Bone marrow (tissue), 2 donors: ENCODE results near the gene DDIT3.
"Not testable (repeated sequence)": the region's sequence is repeated elsewhere in the genome, so short reads cannot be mapped to it uniquely, and the experiment has no call there.

Experiments
- DNase-seq, 2 donors: peaks; one replicate each; lab custom pipeline; 2025; lab: John Stamatoyannopoulos, UW

DDIT3 gene, protein sequence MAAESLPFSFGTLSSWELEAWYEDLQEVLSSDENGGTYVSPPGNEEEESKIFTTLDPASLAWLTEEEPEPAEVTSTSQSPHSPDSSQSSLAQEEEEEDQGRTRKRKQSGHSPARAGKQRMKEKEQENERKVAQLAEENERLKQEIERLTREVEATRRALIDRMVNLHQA

DNA sequence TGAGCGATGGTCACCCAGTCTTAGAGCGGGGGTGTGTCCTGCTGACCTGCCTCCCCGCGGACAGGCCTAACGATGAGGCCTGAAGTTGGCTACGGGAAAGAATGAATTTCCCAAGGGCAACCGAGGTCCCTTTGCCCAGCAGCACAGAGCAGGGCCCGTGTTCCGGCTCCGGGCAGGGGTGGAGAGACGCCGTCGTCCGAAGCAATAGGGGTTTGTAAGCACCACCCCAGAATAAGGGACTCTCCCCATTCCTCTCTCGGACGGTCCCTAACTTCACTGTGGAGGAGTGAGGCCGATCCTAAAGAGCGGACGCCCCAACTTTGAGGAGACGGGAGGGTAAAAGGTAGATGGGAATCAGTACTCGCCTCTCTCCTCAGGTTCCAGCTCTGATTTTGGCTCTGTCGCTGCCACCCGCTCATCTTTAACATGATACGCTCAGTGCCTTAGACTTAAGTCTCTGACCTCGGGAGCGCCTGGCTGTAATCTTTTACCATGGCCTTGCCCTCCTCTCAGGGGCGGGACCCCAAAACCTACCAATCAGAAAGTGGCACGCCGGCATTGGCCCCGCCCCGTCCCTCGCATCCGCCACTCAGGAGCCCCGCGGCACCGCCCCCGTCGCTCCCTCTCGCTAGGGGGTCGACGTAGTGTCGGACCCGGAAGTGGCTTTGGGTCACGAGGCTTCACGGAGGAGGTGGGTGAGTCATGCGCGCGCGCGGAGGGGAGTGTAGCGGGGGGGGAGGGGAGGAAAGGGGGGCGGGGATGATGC lies at the start of gene DDIT3:
Gene DDIT3 (minus strand): TSS at position 462 of the 766 bp plus-strand sequence. CDS start 3,108 bp downstream, outside the sequence.
- peak; percentile 96 to 97 for DNase-seq

DNA sequence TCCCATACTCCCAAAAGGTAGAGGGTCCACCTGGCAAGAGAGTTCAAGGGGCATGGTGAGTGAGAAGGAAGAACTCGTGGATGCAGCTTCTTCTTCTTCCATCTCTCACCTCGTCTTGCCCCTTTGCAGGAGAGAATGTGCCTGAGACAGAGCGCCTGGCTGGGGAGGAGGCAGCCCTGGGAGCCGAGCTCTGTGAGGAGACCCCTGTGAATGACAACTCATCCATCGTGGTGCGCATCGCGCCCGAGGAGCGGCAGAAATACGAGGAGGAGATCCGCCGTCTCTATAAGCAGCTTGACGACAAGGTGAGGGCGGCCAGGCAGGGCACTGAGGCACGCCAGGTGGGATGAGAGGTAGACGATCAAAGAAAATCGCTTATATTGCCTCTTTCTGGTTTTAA lies 49.5 kb upstream of the DDIT3 start:
- no peak for DNase-seq

DNA sequence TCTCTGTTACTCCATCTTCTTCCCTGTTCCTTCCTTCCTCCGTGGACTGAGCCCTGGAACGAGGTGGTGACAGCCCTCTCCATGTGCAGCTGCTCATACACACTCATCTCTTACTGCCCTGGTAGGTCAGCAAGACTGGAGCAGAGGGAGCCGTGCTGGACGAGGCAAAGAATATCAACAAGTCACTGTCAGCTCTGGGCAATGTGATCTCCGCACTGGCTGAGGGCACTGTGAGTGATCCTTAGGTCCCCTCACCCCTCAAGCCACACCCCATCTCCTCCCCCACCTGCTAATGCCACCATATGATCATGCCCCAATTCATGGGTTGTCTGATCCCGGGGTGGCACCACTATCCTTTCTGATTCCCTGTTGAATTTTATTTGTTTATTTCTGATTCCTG lies 48.5 kb upstream of the DDIT3 start:
- no peak for DNase-seq

DNA sequence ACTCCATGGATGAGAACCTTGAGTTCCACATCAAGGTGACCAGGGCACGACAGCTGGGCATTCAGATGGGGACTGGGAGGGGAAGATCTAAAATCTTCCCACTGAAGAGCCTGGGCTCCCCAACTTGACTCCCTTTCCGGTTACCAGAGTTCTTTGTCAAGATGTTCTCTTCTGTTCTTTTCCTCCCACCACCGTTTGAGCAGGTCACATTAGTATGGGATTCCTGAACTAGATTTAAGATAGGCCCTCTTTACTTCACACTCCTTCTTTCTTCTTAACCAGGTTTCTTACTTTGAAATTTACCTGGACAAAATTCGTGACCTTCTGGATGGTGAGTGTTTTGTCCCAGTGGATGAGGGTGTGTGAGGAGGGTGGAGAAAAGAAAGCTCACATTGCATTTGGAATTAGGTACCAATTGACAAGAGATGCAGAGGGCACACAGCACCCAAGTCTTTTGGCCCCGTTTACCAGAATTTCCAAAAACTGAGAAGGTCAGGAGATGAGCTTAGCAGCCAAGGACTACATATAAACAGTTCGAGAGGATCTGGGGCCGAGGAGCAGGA lies 43.9 kb upstream of the DDIT3 start:
- DNase-seq = no peak

DNA sequence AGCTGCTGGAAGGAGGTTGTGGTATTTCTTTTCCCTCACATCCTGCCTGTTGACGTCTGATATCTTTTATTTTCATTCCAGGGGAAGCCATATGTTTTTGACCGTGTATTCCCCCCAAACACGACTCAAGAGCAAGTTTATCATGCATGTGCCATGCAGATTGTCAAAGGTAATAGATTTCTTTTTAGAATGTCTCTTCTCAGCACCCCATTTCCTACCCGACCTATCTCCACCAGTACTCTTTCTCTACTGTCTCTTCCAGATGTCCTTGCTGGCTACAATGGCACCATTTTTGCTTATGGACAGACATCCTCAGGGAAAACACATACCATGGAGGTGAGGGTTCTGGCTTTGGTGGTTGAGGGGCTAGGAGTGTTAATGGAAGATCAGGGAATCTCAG lies 43.0 kb upstream of the DDIT3 start:
- DNase-seq = no peak

DNA sequence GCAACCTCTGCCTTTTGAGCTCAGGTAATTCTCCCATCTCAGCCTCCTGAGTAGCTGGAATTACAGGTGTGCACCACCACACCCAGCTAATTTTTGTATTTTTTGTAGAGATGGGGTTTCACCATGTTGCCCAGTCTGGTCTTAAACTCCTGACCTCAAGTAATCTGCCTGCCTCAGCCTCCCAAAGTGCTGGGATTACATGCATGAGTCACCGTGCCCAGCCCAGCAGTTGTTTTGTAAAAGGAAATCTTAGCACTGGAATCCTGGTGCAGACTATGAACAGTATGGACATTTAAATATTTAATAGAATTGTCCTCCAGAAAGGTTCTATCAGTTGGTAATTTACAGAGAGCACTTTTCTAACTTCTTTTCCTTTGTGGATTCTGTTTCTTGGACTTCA lies 40.8 kb upstream of the DDIT3 start:
- DNase-seq = not testable (repeated sequence)

DNA sequence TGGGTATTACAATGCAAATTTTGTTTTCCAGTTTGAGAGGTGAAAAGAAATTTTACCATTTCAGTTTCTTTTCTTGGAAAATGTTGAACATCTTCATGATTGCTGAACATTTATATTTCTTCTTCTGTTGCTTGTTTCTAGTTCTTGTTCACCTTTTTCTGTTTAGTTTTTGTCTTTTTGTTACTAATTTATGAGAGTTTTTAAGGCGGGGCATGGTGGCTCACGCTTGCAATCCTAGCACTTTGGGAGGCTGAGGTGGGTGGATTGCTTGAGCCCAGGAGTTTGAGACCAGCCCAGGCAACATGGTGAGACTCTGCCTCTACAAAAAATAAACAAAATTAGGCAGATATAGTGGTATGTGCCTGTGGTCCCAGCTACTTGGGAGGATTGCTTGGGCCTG lies 40.2 kb upstream of the DDIT3 start:
- DNase-seq = no peak

DNA sequence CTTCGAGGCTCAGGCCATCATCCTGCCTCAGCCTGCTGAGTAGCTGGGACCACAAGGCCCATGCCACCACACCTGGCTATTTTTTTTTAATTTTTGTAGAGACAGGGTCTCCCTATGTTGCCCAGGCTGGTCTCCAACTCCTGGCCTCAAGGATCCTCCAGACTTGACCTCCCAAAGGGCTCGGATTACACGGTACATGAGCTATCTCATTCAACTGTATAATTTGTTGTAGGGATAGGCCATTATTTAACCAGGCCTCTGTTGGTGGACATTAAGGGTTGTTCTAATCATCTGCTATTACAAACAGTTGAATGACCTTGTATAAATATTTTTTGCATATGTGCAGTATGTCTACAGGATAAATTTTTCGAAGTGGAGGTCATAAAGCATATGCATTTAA lies 38.5 kb upstream of the DDIT3 start:
- no peak for DNase-seq

DNA sequence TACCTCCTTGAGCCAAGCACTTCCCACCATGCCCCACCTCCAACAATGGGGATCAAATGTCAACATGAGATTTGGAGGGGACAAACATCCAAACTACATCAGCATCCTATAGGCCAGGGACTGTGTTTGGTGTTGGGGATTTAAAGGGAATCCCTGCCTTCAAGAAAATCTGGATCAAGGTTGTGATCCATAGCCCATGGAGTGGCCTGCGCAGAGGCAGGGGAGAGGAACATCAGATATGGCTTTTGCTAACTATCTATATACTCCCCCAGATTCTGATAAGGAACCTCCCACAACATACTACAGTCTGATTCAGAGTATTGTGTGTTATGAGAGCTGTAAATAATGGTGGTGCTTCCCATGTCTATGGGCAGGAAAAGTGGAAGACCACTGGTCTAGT lies 34.6 kb upstream of the DDIT3 start:
- no peak for DNase-seq

DNA sequence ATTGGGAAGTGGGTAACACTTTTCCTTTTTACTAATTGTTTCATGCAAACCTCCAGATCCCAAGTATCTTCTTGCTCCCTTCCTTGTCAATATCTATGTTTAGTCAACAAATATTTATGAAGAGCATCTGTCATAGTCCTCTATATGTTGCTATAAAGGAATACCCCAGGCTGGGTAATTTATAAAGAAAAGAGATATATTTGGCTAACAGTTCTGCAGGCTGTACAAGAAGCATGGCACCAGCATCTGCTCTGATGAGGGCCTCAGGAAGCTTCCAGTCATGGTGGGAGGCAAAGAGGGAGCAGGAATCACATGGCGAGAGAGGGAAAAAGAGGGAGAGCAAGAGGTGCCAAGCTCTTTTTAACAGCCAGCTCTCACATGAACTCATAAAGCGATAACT lies 34.1 kb upstream of the DDIT3 start:
- DNase-seq = no peak

DNA sequence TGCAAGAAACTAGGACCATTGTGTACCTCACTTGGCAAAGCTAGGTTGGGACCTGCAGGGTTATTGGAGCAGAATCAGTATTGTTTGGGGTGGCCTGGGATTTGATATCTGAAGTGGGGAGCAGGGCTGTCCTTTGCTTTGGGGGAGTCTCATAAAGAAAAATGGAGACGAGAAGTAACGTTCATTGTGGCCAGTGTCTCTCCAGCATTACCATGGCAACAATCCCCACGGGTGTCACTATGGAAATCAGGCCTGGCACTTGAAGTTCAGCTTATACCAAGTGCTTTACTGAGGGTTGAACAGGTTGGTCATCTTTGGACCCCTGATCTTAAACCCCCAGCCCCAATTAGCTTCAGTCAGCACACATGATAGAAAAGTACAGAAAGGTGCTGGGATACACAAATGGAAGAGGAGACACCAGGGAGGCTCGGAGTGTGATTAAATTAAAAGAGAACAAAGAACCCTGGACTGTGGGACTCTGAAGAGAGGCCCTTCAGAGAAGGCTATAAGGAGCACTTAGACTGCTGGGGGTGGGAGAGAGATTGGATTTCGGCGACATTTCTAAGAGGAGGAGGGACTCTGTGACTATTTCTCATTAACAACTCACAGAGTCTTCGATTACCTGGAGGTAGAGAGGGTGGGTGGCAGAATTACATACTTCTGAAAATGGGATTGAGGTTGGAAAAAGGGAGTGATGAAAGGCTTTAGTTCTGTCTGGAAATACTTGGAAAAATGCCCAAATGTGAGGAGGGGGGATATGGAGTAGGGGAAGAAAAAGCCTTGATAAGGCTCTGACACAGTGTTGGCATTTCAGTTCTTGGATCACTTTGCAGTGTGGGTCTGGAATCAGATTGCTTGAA lies 33.3 kb upstream of the DDIT3 start:
- no peak for DNase-seq

DNA sequence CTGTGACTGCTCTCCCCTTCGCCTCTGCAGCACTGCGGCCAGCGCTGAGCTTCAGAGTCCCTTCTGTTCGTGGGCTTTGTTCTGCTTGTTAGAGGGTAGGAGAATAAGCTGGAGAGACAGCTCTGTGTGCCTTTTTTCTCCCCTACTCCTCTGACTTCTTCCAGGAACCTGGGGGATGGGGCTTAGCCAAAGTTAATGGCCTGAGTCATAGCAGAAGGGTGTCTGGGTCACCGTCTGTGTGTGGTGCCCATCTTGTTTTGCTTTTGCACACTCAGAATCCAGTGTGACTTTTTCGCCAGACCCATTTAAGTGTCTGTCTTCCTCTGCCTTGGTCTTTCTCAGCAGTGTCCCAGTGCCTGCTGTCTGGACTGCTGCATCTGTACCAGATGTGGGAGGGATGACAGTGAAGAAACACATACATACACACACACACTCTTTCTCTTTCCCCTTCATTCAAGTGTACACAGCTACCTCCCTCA lies 32.6 kb upstream of the DDIT3 start:
- DNase-seq = no peak

DNA sequence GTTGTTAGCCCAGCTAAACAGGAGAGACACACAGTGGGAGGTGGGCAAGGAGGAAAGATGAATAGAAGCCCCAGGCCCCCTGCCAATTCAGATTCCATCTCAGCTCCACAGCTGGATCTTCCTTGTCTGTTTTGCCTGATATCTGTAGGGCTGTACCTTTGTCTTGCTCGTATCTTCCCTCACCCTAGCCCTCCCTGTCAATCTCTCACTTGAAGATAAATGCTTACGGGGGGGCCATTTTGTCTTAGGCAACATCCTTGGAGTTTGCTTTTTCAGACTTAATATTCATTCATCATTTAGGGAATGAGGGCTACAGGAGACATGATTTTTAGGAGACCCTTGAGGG lies 32.0 kb upstream of the DDIT3 start:
- DNase-seq = no peak

DNA sequence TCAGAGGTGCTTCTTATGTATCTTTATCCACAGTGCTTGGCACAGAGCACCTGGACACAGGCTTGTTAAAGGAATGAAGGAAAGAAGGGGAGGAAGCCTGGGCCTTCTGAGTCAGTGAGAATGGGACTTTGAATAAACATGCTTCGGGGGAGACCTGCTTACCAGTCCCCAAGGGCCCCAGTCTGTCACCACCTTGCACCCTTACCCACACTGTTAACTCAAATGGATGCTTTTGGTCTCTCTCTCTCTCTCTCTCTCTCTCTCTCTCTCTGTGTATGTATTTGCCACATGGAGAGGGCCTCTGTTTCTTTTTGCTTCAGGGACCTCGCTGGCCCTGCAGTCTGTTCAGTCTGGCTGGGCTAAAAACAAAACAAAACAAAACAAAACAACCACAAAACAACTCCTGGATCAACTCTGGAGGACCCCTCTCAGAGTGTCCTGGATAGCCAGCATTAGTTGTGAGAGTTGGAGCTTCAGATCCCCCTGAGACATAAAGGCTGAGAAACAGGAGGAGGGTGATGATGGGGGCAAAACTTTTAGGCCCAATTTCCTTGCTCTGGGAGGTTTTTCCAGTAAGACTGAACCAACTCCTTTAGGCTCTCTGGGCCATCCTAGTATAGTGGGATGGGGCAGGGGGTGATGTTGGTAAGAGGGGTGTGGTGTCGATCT lies 31.5 kb upstream of the DDIT3 start:
- no peak for DNase-seq

DNA sequence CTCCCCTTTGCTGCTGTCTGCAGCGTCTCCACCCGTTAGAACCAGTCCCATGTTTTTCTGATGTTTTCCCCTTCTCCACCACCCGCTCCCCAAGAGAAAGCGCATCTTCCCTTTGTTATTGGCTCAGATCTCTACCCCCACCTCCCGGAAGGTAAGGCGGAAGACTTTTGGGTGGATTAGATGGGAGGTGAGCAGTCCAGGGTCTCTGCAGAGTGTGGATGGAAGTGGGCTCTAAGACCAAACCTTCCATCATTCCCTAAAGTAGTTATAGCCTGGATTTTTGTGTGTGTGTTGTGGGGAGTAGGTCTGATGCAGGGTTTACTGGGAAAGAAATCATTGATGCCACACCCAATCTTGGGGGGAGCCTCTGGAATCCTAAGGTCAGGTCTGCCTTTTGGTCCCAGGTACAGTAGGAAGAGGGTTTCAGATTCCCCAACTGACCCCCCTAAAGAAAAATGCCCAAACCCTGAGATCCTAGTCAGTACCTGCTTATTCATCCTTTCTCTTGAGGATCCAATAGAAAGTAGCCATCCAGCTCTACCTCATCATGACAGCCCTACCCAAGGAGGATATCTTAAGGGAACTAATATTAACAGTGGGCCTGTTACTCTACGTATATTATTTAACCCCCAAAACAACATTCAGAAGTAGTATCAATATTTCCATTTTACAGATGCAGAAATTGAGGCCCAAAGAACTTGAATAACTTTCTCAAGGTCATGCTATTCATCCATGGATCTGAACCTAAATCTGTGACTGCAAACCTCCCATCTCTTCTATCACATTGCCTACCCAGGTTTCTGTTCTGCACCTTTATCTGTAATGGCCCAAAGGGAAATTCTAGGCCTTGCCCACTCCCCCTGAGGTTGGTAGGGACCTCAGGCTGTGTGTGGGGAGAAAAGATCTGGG lies 30.6 kb upstream of the DDIT3 start:
- DNase-seq = no peak

DNA sequence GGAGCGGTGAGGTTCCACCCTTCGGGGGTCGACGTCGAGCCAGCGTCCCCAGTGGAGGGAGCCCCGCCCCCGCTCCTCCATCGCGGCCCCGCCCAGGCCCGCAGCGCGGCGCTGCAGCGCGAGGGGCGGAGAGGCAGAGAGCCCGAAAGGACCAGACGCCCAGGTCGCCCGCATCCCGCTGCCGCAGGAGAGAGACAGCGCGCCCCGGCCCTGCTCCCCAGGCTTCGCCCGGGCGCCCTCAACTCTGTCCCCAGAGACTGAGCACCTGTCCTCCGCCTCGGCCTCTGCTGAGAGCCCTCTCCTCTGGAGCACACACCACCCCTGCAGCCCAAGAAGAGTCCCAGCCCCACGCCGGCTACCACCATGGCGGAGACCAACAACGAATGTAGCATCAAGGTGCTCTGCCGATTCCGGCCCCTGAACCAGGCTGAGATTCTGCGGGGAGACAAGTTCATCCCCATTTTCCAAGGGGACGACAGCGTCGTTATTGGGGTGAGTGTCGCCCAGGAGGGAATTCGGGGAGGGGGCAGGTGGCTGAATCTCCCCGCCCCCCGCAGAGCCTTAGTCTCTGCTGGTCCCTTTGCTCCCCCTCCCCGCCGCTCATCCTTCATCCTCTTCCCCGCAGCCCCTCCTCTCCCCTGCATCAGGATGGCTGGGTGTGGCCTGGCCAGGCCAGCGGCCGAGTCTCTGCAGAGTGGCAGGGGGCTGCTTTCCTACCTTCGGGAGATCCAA lies 29.8 kb upstream of the DDIT3 start, which contains the start of gene KIF5A:
Gene KIF5A (plus strand): TSS at position 136 of the 732 bp plus-strand sequence. CDS start 228 bp downstream, at position 364.
- no peak for DNase-seq

DNA sequence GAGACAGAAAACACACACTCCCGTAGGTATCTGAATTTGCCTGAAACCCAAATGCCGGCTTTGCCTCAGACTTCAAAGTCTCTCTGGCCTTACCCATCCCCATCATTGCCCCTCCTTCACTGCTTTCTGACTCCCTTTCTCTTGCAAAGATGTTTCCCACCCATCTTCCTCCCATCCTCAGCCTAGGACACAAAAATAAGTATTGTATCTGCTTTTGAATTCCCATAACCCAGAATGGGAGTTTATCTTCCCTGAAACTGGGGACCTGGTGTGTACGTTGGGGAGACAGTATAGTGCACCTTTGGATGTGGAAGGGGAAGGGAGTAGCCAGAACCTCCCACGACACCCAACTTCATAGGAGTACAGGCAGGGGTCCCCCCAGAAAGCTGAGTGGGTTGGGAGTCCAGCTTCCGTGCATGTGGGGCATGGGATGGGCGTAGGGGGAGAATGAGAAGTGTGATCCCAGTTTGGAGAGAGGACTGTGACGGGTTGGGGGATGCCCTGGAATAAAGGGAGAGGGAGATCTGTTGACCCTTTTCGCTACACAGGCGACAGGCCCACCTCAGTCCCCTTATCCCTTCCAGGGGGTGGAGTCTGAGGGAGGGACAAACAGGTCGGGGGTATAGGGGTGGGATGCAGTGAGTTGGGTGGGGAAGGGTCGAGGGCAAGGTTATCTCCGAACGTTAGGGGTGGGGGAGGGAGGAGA lies 29.0 kb upstream of the DDIT3 start:
- no peak for DNase-seq

DNA sequence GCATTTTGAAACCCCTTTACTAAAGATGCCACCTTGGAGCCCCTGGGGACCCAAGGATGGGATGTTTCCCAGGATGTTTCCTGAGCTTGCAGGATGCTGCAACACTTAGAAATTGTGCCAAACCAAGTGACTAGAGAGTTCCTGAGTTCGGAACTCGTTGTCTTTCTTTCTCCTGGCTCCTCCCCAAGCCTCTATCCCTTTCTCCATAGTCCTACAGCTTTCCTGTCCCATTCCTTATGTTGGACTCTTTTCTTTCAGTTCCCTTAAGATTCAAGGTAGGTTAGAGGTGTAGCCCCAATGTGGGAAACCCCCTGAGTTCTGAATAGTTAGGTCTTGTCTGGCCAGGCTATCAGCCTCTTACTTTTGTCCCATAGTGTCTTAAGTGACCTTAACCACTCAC lies 28.2 kb upstream of the DDIT3 start:
- no peak for DNase-seq

DNA sequence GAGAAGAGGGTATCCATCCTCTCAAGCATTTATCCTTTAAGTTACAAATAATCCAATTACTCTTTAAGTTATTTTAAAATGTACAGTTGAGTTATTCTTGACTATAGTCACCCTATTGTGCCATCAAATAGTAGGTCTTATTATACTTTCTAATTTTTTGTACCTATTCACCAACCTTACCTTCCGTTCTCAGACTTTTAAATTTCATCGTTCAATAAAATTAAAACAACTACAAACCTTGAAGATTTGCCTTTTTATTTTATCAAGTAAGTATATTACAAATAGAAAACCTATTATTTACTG lies 27.6 kb upstream of the DDIT3 start:
- no peak for DNase-seq
